GM19372 (cell line): ENCODE results near the gene SYNGR3.
A peak's percentile ranks its signal among the peaks of the same experiment; 100 is the strongest.

Experiments used
- ATAC-seq: cut with Tn5 transposase; IDR thresholded peaks from one replicate; pipeline ENCODE4 v1.9.1; 2021; ENCODE audit warnings: mild to moderate bottlenecking, low read depth, moderate library complexity; ENCODE audit not compliant: unreplicated experiment

SYNGR3 gene

DNA sequence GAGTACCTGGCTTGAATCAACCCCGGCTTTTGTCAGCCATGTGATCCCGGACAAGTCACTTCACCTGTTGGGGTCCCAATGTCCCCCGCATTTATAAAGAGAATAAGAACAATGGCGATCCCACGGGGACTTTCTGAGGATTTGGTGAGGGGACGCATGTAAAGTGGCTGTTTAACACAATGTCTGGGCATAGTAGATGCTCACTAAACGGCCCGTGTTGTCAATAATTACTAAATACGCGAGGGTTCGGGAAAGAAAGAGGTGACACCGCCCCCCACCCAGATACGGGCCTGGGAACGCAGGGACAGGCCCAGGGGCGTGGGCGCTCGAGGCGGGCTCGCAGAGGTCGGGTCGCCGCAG, 1.8 kb downstream of the SYNGR3 start:
- no peak for ATAC-seq

DNA sequence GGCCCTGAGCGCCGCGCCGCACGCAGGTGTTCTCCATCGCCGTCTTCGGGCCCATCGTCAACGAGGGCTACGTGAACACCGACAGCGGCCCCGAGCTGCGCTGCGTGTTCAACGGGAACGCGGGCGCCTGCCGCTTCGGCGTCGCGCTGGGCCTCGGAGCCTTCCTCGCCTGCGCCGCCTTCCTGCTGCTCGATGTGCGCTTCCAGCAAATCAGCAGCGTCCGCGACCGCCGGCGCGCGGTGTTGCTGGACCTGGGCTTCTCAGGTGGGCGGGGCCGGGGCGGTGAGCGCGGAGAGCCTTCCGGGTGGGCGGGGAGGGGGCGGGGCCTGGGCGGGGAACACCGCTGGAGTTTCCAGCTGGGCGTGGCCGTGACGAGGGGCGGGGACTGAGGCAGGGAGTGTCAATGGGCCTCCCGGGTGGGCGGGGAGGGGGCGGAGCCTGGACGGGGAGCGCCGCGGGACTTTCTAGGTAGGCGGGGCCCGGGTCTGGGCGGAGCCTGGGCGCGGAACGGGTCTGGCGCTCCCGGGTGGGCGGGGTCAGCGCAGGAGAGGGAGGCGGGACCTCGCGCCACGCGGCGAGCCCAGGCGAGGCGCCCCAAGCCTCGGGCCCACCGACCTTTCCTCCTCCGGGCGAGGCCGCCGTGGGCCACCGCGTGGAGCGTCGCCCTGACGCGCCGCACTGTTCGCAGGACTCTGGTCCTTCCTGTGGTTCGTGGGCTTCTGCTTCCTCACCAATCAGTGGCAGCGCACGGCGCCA, 2.4 kb downstream of the SYNGR3 start:
- ATAC-seq, result peak; percentile 51

DNA sequence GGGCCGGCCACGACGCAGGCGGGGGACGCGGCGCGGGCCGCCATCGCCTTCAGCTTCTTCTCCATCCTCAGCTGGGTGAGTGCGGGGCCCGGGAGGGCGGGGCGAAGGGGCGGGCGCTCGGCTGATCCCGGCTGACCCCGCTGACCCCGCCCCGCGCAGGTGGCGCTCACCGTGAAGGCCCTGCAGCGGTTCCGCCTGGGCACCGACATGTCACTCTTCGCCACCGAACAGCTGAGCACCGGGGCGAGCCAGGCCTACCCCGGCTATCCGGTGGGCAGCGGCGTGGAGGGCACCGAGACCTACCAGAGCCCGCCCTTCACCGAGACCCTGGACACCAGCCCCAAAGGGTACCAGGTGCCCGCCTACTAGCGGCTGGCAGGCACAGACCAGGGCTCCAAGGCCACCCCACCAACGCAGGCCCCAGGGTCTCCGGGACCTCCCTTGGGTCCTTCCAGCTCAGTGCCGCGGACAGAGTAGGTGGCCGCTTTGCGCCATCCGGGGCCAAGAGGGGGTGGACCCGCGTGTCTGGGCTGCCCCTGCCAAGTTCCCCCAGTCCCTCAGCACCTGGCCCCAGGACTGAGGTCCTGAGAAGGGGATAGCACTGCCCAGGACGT, 3.0 kb downstream of the SYNGR3 start:
- no peak for ATAC-seq

DNA sequence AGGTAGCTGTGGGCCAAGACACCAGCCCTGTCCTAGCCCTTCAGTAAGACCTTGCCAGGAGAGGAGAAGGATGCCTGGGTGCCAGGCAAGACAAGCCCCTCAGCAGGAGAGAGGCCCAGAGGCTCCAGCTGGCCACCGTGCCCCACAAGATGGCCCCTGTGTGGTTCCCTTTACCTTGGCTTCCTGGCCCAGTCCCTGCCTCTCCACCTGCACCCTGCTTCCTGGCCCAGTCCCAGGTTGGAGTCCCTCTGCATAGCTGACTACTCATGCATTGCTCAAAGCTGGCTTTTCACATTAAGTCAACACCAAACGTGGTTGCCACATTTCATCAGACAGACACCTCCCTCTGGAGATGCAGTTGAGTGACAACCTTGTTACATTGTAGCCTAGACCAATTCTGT, 4.0 kb downstream of the SYNGR3 start:
- ATAC-seq, result no peak

DNA sequence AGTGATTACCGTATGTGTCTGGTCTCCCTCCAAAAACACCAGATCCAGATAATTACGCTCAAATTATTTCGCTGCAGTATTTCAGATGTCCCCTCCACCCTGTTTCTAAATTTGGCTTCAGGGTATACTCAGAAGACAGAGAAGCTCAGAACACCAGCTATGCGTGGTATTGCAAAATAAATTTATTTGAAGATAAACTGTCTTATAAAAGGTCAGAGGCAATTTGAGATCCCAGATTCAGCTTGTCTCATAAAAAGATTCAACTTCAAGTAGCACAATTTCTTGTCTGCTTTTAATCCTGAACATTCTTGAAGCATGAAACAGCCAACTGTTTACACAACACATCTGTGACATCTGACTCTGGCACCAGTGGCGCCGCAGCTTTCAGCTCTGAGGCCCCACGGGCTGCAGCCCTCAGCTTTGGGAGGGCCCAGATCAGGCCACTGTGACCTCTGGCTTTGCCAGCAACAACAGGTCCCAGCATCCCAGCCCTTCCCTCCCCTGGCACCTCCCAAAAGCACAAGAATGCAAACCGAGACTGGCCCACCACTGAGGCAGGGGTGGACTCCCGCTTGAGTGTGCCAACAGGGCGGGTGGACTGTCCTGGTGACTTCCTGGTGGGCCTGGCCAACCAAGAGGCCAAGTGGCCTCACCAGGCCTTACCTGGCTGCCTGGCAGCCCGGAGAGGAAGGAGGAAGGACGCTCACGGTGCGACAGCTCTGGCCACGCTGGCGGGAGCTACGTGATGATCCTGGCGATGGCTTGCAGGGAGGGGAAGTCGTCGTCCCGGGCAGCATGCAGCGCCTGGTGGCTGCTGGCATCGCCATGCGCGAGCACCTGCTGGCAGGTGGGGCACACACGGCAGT, 8.0 kb downstream of the SYNGR3 start:
- ATAC-seq, result no peak

DNA sequence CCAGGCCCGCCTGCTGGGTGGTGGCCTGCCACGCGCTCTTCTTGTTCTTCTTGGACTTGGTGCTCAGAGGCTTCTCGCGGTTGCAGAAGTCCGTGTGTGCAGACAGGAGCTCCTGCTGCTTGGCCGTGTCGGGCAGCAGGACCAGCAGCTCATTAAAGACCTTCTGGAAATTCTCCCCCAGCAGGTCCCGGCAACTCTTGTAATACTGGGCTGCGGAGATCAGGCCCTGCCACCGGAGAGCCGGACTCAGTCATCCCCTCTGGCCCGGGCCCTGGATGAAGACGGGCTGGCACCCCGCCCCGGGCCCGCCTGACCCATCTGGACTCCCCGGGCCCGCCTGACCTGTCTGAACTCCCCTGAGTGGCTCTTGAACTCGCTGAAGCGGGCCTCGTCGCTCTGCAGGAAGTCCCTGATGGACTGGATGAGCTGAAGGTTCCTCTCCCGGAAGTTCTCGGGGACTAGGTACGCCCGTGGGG, 8.6 kb downstream of the SYNGR3 start:
- ATAC-seq, result no peak

DNA sequence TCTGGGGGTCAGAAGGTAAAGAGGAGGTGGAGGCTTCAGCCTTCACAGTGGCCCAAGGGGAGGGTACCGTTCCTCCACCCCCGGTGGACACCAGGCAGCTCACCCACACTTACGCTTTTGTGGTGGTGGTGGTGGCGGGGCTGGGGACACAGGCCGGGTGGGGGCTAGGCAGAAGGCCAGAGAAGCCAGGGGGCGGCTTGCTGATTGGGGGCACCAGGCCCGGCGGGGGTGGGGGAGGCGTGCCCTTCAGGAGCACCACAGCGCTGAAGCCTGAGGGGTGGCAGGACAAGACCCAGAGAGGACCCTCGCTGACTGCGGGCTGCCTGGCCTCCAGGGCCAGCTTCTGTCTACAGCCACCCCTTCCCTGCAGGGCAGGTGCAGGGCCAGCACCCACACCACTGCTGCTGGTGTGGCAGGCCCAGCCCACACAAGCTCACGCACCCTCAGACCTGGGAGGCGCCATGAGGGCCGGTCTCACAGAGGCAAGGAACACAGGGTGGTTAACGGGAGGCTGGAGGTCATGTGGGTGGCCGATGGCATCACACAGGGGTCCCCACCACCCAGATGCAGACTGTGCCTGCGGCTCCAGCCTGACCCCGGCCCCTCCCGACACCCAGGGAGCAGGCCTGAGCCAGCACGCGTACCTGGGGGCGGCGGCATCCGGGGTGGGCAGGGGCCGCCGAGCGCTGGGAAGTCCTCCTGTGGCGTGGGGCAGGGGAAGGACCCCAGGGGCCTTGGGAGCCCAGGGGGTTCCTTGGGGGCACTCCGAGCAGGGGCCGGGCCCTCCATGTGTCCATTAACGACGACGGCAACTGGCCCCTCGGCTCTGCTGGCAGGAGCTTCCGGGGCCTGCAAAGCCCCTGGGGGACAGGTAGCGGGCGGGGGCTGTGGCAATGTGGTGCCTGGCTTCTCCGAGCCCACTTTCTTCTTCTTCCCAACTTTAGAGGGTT, 9.4 kb downstream of the SYNGR3 start:
- no peak for ATAC-seq

DNA sequence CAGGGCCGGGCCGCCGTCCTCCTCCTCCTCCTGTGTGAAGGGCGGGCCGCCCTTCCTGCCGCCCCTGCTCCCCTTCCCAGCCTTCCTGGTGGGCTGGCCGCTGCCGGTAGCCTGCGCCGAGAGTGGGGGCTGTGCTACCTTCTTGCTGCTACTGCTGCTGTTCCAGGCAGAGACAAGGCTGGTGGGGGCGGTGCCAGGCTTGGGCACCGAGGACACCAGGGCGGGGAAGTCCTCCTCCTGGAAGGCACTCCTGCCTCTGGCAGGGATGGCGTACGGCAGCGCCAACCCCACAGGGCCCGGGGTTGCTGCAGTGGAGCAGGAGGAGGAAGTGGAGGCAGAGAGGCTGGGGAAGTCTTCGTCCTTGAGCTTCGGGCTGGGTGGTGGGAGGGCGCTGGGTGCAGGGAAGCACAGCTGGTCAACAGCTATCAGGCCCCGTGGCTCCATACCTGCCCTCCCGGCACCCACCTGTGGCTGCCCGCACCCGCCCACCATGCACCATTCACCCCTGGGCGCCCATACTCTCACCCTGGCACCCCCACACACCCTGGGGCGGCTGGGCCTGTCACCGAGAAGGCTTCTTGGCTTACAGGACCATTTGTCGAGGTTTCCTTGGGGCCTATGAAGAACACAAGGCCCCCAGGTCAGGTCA, 10.2 kb downstream of the SYNGR3 start:
- no peak for ATAC-seq

DNA sequence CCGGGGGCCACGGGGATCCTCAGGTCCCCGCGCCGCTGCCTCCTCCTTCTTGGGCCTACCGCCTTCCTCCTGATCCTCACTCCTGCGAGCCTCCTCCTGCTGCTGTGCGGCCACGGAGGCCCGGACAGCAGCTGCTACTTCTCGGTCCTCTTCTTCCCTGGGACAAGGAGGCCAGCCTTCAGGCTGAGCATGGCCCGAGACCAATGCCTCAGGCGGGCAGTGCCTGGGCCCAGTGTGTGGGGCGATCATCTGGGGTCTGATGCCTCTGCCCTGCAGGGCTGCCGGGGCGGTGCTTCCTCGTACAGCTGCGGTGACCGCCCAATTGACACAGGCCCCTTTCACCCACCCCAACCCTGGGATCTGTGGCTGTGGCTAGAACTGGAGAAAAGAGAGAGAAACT, 11.3 kb downstream of the SYNGR3 start:
- ATAC-seq, result no peak

DNA sequence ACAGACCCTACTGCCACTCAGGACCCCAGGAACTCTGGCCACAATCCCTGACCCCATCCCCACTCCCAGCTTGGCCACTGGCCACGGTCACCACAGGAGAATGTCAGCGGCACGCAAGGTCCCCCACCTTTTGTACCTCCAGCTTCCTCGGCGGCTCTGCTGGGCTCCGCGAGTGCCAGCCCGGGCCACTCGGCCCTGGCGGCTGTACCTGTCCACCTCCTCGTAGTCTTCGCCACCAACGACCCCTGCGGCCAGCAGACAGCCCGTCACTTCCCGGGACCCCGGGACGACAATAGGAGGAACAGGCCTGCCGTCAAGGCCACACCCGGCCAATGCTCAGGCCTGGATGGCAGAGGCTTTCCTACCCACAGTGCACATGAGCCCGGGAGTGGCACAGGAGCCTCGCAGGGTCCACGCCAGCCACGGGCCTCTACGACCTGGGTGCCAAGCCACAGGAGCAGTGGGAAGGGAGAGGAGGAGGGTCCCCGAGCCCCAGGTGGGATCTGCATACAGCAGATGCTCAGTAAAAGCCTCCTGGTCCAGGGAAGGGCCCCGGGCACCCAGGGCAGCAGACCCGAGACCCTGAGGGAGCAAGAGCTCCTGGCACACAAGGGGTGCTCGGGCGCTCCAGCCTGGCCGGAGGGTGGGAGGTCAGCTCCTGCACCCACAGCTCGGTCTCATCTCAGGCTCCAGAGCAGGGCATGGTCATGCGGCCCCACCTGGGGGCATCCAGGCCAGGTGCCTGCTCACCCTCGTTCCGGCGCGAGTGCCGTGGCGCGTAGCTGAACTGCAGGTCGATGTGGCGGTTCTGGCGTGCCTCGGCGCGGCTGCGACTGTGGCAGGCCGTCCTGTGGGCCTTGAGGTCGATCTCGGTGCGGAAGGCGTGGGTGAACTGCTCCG, 11.9 kb downstream of the SYNGR3 start:
- ATAC-seq, result no peak

DNA sequence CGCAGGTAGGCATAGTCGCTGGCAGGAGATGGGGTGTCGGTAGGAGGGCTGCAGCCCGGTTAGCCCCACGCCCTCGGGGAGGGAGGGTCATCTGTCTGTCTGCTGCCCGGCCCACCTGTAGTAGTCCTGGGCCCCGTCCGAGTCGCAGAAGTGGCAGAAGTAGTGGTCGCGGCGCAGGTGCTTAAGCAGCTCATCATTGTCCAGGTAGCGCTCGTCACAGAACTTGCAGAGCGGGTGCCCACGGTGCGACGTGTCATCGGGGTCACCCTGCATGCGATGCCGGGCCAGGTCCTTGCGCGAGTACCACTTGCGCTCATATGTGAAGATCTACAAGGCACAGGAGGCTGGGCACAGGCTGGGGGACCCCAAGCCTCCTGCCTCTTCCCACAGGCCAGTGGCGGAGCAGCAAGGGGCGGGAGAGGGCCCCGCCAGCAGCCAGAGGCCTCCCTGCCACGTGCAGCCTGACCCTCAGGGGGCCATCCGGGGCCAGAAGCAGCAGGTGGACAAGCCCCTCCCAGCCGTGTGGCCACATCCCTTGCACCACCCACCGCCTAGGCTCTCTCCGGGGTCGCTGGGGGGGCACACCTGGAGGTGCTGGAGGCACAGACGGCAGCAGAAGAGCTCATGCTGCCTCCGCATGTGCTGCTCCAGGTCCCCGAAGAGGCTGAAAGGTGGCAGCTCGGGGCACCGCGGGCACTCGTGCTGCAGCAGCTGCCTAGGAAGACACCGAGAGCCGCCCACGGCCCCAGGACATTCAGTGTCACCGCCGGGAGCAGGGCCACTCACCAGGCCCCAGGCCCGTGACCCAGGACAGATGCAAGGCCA, 12.8 kb downstream of the SYNGR3 start:
- no peak for ATAC-seq

DNA sequence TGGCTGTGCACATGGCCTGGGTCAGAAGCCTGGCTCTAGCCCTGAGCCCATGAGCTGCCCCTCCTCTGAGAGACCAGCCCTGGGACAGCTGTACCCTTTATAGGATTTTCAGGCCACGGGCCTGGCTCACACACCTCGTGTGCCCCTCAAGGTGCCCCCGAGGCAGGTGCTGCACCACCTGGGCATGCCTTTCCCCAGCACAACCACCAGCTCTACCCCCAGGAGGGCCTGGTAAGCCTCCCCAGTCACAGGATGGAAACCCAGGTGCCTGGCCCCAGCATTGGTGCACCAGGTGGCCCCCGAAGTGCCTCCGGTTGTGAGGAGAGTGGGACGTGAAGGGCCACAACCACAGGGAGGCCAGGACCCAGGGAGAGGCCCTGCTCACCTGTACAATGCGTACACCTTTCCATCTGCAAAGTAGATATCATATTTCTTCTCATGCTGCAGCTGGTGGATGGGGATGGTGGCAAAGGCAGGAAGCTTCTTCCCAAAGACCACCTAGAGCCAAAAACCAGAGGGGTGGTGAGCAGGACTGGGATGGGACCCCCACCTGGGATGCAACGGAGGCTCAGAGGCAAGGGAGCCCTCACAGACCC, 13.6 kb downstream of the SYNGR3 start:
- no peak for ATAC-seq

DNA sequence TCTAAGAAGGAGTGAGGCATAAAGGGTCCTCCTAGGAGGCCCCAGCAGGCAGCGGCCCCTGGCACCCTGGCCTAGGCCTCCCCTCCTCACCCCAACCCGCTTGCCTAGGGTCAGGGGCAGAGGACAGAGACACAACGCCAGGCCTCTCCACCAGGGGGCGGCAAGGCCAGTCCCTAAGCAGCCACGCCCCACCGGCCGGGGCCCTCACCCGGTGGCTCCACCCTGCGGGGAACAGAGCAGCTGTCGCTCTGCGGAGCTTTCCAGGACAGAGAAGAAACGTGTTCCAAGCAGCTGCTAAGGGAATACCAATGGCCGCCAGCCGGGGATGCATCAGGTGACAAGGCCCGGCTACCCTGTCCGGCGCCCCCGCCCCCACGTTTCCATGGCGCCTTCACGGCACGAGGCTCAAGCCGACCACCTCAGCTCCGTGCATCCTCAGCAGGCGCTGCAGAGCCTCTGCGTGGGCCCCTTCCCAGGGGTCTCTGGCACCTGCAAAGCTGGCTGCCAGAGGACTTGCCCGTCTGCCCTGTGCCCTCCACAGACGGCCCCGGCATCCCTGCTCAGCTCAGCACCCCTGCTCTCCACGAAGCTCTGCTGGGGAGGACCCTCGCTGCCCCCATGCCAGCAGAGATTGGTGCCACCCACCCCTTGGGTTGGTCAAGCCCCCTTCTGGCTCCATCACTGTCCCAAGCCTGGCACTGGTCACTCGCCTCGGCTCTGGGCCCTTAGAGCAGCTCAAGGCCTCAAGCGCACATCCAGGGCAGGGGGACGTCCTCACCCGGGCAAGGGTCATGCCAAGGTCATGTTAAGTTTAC, 14.3 kb downstream of the SYNGR3 start:
- peak; percentile 59 for ATAC-seq

DNA sequence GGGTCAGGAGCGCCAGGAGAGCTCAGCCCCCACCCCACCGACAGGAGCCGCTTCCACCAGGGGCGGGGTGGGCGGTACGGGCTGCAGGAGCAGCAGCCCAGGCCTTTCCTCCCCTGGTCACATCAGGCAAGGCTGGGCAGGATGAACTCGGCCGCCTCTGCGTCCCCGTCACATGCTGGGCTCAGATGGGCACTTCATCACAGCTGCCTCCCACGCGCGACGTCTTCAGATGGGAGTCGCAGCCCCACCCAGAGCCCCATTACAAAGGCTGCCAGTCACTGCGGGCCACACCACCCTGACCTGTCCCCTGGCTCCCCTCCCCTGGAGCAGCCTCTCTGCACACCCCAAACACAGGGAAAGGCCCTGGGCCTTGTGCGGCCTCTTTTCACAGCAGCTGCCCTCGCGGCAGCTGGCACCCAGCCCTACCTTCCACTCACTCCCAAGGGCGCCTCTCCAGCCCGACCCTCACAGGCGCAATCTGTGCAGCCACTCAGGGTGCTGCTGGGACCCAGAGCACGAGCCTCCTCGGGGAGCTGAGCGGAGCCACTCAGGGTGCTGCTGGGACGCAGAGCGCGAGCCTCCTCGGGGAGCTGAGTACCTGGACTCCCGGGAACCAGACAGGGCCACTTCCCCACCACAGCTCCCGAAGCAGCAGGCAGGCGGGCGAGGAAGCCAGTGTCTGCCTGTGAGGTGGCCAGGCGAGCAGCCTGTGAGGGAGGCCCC, 15.2 kb downstream of the SYNGR3 start:
- no peak for ATAC-seq

DNA sequence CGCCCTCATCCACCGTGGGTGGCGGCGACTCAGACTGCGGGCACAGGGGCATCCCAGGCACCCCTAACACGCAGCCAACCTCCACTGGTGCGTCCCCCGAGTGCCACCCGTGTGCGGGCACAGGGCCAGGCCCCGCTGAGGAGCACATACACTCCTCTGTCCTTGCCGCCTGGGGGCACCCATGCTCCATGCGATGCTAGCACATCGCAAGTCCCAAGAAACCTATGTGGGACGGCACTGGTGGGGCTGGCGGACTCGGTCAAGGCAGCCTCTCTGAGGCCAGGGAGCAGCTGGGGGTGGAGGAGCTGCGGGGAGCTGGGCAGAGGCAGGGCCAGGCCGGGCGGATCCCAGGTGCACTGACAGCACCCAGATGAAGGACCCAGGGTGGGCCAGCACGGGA, 15.9 kb downstream of the SYNGR3 start:
- no peak for ATAC-seq

DNA sequence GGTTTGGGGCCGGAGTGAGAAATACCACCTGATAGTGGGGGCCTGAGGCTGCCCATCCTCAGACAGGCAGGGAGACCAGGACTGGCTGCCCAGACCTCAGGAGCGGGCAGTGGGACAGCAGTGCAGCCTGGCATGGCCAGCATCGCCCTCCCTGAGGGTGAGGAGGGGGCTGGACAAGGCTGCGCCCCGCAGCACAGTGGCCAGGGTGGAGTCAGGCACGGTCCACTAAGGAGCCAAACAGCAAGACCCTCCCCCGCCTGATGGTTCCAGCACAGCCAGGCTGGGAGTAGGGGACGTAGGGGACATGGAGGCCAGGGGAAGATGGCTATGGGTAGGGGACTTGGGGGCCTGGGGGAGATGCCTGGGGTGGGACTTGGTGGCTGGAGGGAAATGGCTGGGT, 16.5 kb downstream of the SYNGR3 start:
- no peak for ATAC-seq
